ENCODE results near the gene GAMT. TPM values are rescaled to one million over a fixed set of nuclear protein-coding genes. Genes with fewer than 3 reads are reported as not detected.

GAMT gene
- total RNA-seq, 2 donors from 2014 or later: 4.9 to 11.2 TPM

GRCh38 chr19:1406774-1407527 is 5.6 kb upstream of the GAMT start:
- peaks cover 25% of the 10 kb centered on the region for H3K4me1 Mint-ChIP-seq
- no peaks in the 10 kb centered on the region for H3K9me3 Mint-ChIP-seq
- no peak overlapping the region for H3K27ac Mint-ChIP-seq
- peaks cover 31% of the 10 kb centered on the region for H3K36me3 Mint-ChIP-seq (ENCODE audit: low read depth)
- H3K27me3 Mint-ChIP-seq: peaks cover 4% of the 10 kb centered on the region
- peak; percentile 89 for ATAC-seq (replicated peaks)
- peak overlapping the region; percentile 70 for H3K4me3 Mint-ChIP-seq

GRCh38 chr19:1402411-1403070 is 1.2 kb upstream of the GAMT start:
- Mint-ChIP-seq H3K36me3 (ENCODE audit: low read depth) (no peaks in the 10 kb centered on the region), H3K27me3 (peaks cover 4% of the 10 kb centered on the region), H3K4me1 (no peaks in the 10 kb centered on the region), H3K9me3 (no peaks in the 10 kb centered on the region), H3K4me3 (peak overlapping the region; percentile 18), H3K27ac (no peak overlapping the region)
- no peak for ATAC-seq (replicated peaks)

GRCh38 chr19:1401889-1402217 is 511 bp upstream of the GAMT start:
- Mint-ChIP-seq H3K9me3 (no peaks in the 10 kb centered on the region), H3K27ac (no peak overlapping the region), H3K4me1 (no peaks in the 10 kb centered on the region), H3K27me3 (peaks cover 4% of the 10 kb centered on the region), H3K36me3 (ENCODE audit: low read depth) (no peaks in the 10 kb centered on the region), H3K4me3 (peak overlapping the region; percentile 32)
- no peak for ATAC-seq (replicated peaks)

GRCh38 chr19:1400281-1401137 is 833 bp downstream of the GAMT start:
- peak; percentile 28 for ATAC-seq (replicated peaks)
- Mint-ChIP-seq H3K4me3 (peak overlapping the region; percentile 37), H3K4me1 (no peaks in the 10 kb centered on the region), H3K27ac (no peak overlapping the region), H3K9me3 (no peaks in the 10 kb centered on the region), H3K27me3 (peaks cover 4% of the 10 kb centered on the region), H3K36me3 (ENCODE audit: low read depth) (no peaks in the 10 kb centered on the region)

GRCh38 chr19:1399745-1400144 is 1.6 kb downstream of the GAMT start:
- ATAC-seq (replicated peaks): no peak
- peaks cover 4% of the 10 kb centered on the region for H3K27me3 Mint-ChIP-seq
- H3K9me3 Mint-ChIP-seq: no peaks in the 10 kb centered on the region
- no peak overlapping the region for H3K4me3 Mint-ChIP-seq
- no peak overlapping the region for H3K27ac Mint-ChIP-seq
- H3K36me3 Mint-ChIP-seq (ENCODE audit: low read depth): no peaks in the 10 kb centered on the region
- no peaks in the 10 kb centered on the region for H3K4me1 Mint-ChIP-seq

GRCh38 chr19:1399079-1399478 is 2.3 kb downstream of the GAMT start:
- Mint-ChIP-seq H3K4me3 (no peak overlapping the region), H3K36me3 (ENCODE audit: low read depth) (no peaks in the 10 kb centered on the region), H3K9me3 (no peaks in the 10 kb centered on the region), H3K27ac (no peak overlapping the region), H3K27me3 (peaks cover 4% of the 10 kb centered on the region), H3K4me1 (no peaks in the 10 kb centered on the region)
- no peak for ATAC-seq (replicated peaks)

GRCh38 chr19:1397838-1398237 is 3.5 kb downstream of the GAMT start:
- Mint-ChIP-seq H3K9me3 (no peaks in the 10 kb centered on the region), H3K36me3 (ENCODE audit: low read depth) (no peaks in the 10 kb centered on the region)
- no peak for ATAC-seq (replicated peaks)

GRCh38 chr19:1396768-1397679 is 4.3 kb downstream of the GAMT start:
- Mint-ChIP-seq H3K4me3 (no peak overlapping the region), H3K4me1 (no peaks in the 10 kb centered on the region), H3K36me3 (ENCODE audit: low read depth) (peaks cover 6% of the 10 kb centered on the region), H3K27ac (no peak overlapping the region), H3K9me3 (no peaks in the 10 kb centered on the region), H3K27me3 (no peaks in the 10 kb centered on the region)
- no peak for ATAC-seq (replicated peaks)

More at GRCh38 chr19:1397838-1398237, 3.5 kb downstream of the GAMT start:
- Mint-ChIP-seq H3K4me1 (no peaks in the 10 kb centered on the region), H3K4me3 (no peak overlapping the region), H3K27me3 (peaks cover 3% of the 10 kb centered on the region), H3K27ac (no peak overlapping the region)

- H3K36me3 Mint-ChIP-seq (ENCODE audit: low read depth): peaks cover 15% of the 10 kb centered on the region
- ATAC-seq (replicated peaks): no peak
Observed at GRCh38 chr19:1396019-1396767, 5.1 kb downstream of the GAMT start.

GRCh38 chr19:1395194-1396018 is 5.9 kb downstream of the GAMT start:
- Mint-ChIP-seq H3K36me3 (ENCODE audit: low read depth) (peaks cover 20% of the 10 kb centered on the region), H3K4me1 (no peaks in the 10 kb centered on the region), H3K4me3 (no peak overlapping the region), H3K27me3 (no peaks in the 10 kb centered on the region), H3K9me3 (no peaks in the 10 kb centered on the region), H3K27ac (no peak overlapping the region)
- ATAC-seq (replicated peaks): no peak

More at GRCh38 chr19:1396019-1396767, 5.1 kb downstream of the GAMT start:
- no peak overlapping the region for H3K4me3 Mint-ChIP-seq
- no peaks in the 10 kb centered on the region for H3K9me3 Mint-ChIP-seq
- H3K27me3 Mint-ChIP-seq: no peaks in the 10 kb centered on the region
- no peak overlapping the region for H3K27ac Mint-ChIP-seq
- H3K4me1 Mint-ChIP-seq: no peaks in the 10 kb centered on the region

GRCh38 chr19:1394252-1395193 is 6.8 kb downstream of the GAMT start:
- Mint-ChIP-seq H3K4me1 (no peaks in the 10 kb centered on the region), H3K27ac (no peak overlapping the region), H3K4me3 (no peak overlapping the region), H3K9me3 (no peaks in the 10 kb centered on the region), H3K36me3 (ENCODE audit: low read depth) (peaks cover 29% of the 10 kb centered on the region), H3K27me3 (no peaks in the 10 kb centered on the region)
- no peak for ATAC-seq (replicated peaks)

GRCh38 chr19:1393841-1394240 is 7.5 kb downstream of the GAMT start:
- no peaks in the 10 kb centered on the region for H3K27me3 Mint-ChIP-seq
- H3K27ac Mint-ChIP-seq: no peak overlapping the region
- H3K36me3 Mint-ChIP-seq (ENCODE audit: low read depth): peaks cover 34% of the 10 kb centered on the region
- no peak for ATAC-seq (replicated peaks)
- no peaks in the 10 kb centered on the region for H3K9me3 Mint-ChIP-seq
- no peak overlapping the region for H3K4me3 Mint-ChIP-seq
- H3K4me1 Mint-ChIP-seq: no peaks in the 10 kb centered on the region
